ENCODE measurements around the gene DYRK3. TPM values are rescaled to one million over a fixed set of nuclear protein-coding genes. Genes with fewer than 3 reads are reported as not detected.

DYRK3 gene
- total and polyA plus RNA-seq, 2 of the 8 experiments (the other 6 are each of a cell fraction or from before 2014, with no cell fraction given) = 2.1 to 8.5 TPM

DNA sequence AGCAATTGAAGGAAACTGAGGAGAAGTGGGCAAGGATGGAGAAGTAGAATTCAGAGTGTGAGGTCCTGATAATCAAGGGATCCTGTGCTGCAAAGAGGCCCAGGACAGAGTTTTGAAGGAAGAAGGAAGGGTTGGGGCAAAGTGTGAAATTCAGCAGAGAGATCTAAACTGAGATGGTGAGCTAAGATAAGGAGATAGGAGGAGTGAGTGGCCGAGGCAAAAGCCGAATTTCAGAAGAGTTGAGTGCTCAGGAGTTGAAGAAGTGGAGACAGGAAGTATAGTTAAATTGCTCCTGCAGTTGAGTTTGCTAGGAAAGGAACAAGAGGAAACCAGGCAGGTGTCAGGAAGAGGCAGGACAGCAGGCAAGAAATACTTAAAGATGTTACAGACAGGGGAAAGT lies 33.0 kb downstream of the DYRK3 start:
- H2BK12ac ChIP-seq (ENCODE audit: low read depth, low read length) = no peak overlapping the region
- peaks cover 0 to 7% (median 3%) of the 10 kb centered on the region in 4 experiments; a peak in 4 of 7 replicates for H3K27me3 ChIP-seq (replicated peaks in 1 of 4; ENCODE audit: control insufficient read depth in 3 of 4, extremely low read depth in 1 of 4, insufficient read depth in 3 of 4, low read length in 3 of 4)
- POLR2A ChIA-PET (ENCODE audit: partially characterized antibody) = interaction anchor here (1.7 kb wide), 1 partner anchor 34 kb away, joined by 4 read pairs; no protein-coding TSS in a partner anchor
- H3K9ac ChIP-seq (replicated peaks in 1 of 4; ENCODE audit: extremely low read depth in 1 of 4, low read depth in 3 of 4, low read length in 3 of 4) = no peak overlapping the region
- no peaks in the 10 kb centered on the region for H3K79me1 ChIP-seq (ENCODE audit: low read depth, low read length)
- no peak overlapping the region for H3K4me3 ChIP-seq (ENCODE audit: extremely low read depth in 1 of 4, insufficient read depth in 2 of 4, low read depth in 3 of 4, low read length in 4 of 4)
- no peaks in the 10 kb centered on the region; the same call in 1 of the 2 replicates for H3K23me2 ChIP-seq (ENCODE audit: low read depth, low read length)
- H2BK20ac ChIP-seq (ENCODE audit: low read length) = no peak overlapping the region
- no peak overlapping the region for H3K27ac ChIP-seq (ENCODE audit: low read depth, low read length)
- H3K23ac ChIP-seq (ENCODE audit: insufficient read length) = no peak overlapping the region
- no peak overlapping the region for H3K4me2 ChIP-seq (ENCODE audit: insufficient read depth in 1 of 2, low read depth in 2 of 2, low read length in 2 of 2)
- no peak overlapping the region for H2BK120ac ChIP-seq (replicated peaks; ENCODE audit: low read depth, low read length)
- no peak overlapping the region for H4K8ac ChIP-seq (ENCODE audit: extremely low read depth, insufficient read depth, low read length)
- H2BK5ac ChIP-seq (ENCODE audit: low read depth, low read length) = no peak overlapping the region
- no peaks in the 10 kb centered on the region for H3K79me2 ChIP-seq (ENCODE audit: control insufficient read depth in 1 of 2, insufficient read depth in 2 of 2, low read length in 2 of 2)
- H4K20me1 ChIP-seq (replicated peaks in 1 of 2; ENCODE audit: control insufficient read depth in 1 of 2, insufficient read depth in 2 of 2, low read length in 2 of 2) = no peaks in the 10 kb centered on the region
- CTCF ChIA-PET (ENCODE audit: partially characterized antibody) = interaction anchor here (1.2 to 23.8 kb wide), 11 partner anchors 8 to 243 kb away, joined by 3 to 666 read pairs (median 6); partner anchors contain the start of genes DYRK3 and EIF2D
- H3K56ac ChIP-seq (replicated peaks; ENCODE audit: insufficient read length, low read depth, low read length) = no peak overlapping the region
- H3K9me3 ChIP-seq (ENCODE audit: insufficient read depth in 2 of 2, low read depth in 1 of 2, low read length in 1 of 2) = no peaks in the 10 kb centered on the region
- no peak for FAIRE-seq
- no peak for DNase-seq (ENCODE audit: low read depth in 1 of 2, low spot score in 2 of 2)
- H3K14ac ChIP-seq (ENCODE audit: insufficient read length) = no peak overlapping the region
- H3K18ac ChIP-seq (ENCODE audit: extremely low read depth, low read length) = no peak overlapping the region
- H3K4ac ChIP-seq (replicated peaks; ENCODE audit: insufficient read length, low read depth, low read length) = no peak overlapping the region
- no peaks in the 10 kb centered on the region for H3K36me3 ChIP-seq (ENCODE audit: control insufficient read depth in 2 of 4, insufficient read depth in 4 of 4, low read length in 3 of 4)
- H3K4me1 ChIP-seq (replicated peaks in 1 of 4; ENCODE audit: control insufficient read depth in 3 of 4, insufficient read depth in 4 of 4, low read length in 3 of 4) = peaks cover under 1 to 13% (median 4%) of the 10 kb centered on the region in 4 experiments; a peak in 5 of 7 replicates
- no peak overlapping the region for H4K91ac ChIP-seq (replicated peaks; ENCODE audit: insufficient read length, low read length)
- H2AFZ ChIP-seq (ENCODE audit: low read length) = no peak overlapping the region
- 89% methylated on average over 2 of the region's 2 CpGs; no CpG with 5 or more reads in 1 of the 2 experiments for WGBS, 2 experiments (ENCODE audit: extremely low coverage in 1 of 2, insufficient coverage in 1 of 2, insufficient read length in 1 of 2, insufficient replicate concordance in 2 of 2, low coverage in 1 of 2, low lambda C conversion rate in 2 of 2, missing lambda C conversion rate in 1 of 2)
- H4K5ac ChIP-seq (ENCODE audit: insufficient read length, low read depth, low read length) = no peak overlapping the region
- no peak overlapping the region for H2AK5ac ChIP-seq (ENCODE audit: low read depth, low read length)
- no peak overlapping the region for H2BK15ac ChIP-seq (ENCODE audit: low read length)
- TF ChIP-seq PHF8 (conservative IDR thresholded peaks at IDR 0.05; ENCODE audit: low read depth, low read length) (no peak), FOSL1 (IDR thresholded peaks at IDR 0.05; ENCODE audit: insufficient read depth, low read depth, low read length) (no peak), SRF (IDR thresholded peaks at IDR 0.05; ENCODE audit: low read depth, low read length) (no peak), CREB1 (IDR thresholded peaks at IDR 0.05) (no peak), JUND (IDR thresholded peaks at IDR 0.05; ENCODE audit: low read length) (no peak), RFX5 (IDR thresholded peaks at IDR 0.05; ENCODE audit: borderline replicate concordance, low read depth, low read length) (no peak), RXRA (IDR thresholded peaks at IDR 0.05; ENCODE audit: insufficient read depth, low read depth, low read length) (no peak), ZNF274 (IDR thresholded peaks at IDR 0.05; ENCODE audit: borderline replicate concordance, extremely low read depth, low read length) (no peak), TBP (IDR thresholded peaks at IDR 0.05; ENCODE audit: low read depth, low read length) (no peak)
- TF ChIP-seq, protein P1, sequence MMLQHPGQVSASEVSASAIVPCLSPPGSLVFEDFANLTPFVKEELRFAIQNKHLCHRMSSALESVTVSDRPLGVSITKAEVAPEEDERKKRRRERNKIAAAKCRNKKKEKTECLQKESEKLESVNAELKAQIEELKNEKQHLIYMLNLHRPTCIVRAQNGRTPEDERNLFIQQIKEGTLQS (IDR thresholded peaks at IDR 0.05; ENCODE audit: insufficient read depth, low read depth, low read length) = no peak

All from H1 (cell line).